ENCODE measurements around the gene APLP1.
"Not testable (repeated sequence)": the region's sequence is repeated elsewhere in the genome, so short reads cannot be mapped to it uniquely, and the experiment has no call there.

- not testable (repeated sequence) for TF ChIP-seq CTCF, POLR2A (IDR thresholded peaks at IDR 0.05)
Observed at GRCh38 chr19:35891819-35892218, 23.4 kb downstream of the APLP1 start.
